Activated CD8-positive, alpha-beta memory T cell treated with anti-CD3 and anti-CD28 coated beads, Interleukin-2, amount 10 ng/mL, durations not matched to agents 7 days and 5 days (primary cell): Measurements from ENCODE around the gene RPL31. TPM values are rescaled to one million over a fixed set of nuclear protein-coding genes. Genes with fewer than 3 reads are reported as not detected.

Experiments
- ATAC-seq: fragments of 150-1000 bp; cut with Tn5 transposase; one replicate; pipeline ENCODE4 v1.10.0; 2021; ENCODE audit warnings: moderate library complexity
- CTCF ChIA-PET: fragments of 350-600 bp; sonication (Branson Sonifier 250); formaldehyde crosslinking; loops from one replicate; lab custom pipeline; 2021; ENCODE audit warnings: antibody characterized with exemption; lab: Charles Lee
- DNase-seq: peaks from one replicate; pipeline ENCODE4 v3.0.0-alpha.2; 2020
- H3K27ac Mint-ChIP-seq: one replicate; pipeline ENCODE4 v1.8.0; 2021; ENCODE audit warnings: mild to moderate bottlenecking, mixed read lengths
- H3K27me3 Mint-ChIP-seq: one replicate; pipeline ENCODE4 v1.8.0; 2021; ENCODE audit warnings: mixed read lengths
- H3K36me3 Mint-ChIP-seq: one replicate; pipeline ENCODE4 v1.8.0; 2021; ENCODE audit warnings: mild to moderate bottlenecking, mixed read lengths
- H3K4me1 Mint-ChIP-seq: one replicate; pipeline ENCODE4 v1.8.0; 2021; ENCODE audit warnings: mixed read lengths
- H3K4me3 Mint-ChIP-seq: one replicate; pipeline ENCODE4 v1.8.0; 2021; ENCODE audit warnings: mild to moderate bottlenecking, moderate library complexity, mixed read lengths
- H3K9me3 Mint-ChIP-seq: one replicate; pipeline ENCODE4 v1.8.0; 2022; ENCODE audit warnings: low read depth, mixed read lengths
- total RNA-seq, 2 experiments: library from RNA; stranded (reverse); gene quantifications; one replicate each; pipeline ENCODE4 v1.2.3, GENCODE V29; 2021

The RPL31 gene
- total RNA-seq, 2 experiments from 2014 or later = 1,012 to 1,324 TPM

DNA sequence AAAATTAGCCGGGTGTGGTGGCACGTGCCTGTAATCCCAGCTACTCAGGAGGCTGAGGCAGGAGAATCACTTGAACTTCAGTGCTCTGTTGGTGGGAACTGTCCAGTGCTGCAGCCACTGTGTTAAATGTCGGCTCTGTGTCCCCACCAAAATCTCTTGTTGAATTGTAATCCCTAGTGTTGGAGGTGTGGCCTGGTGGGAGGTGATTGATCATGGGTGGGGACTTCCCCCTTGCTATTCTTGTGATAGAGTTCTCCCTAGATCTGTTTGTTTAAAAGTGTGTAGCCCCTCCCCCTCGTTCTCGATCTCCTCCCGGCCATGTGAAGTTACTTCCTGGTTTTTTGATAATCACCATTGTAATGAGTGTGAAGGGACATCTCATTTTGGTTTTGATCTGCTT is 9.8 kb upstream of the RPL31 start:
- DNase-seq (no peak), ATAC-seq (no peak)
- no peak overlapping the region for H3K4me3 Mint-ChIP-seq
- no peak overlapping the region for H3K27ac Mint-ChIP-seq
- CTCF ChIA-PET = no interaction called here
- no peaks in the 10 kb centered on the region for H3K4me1 Mint-ChIP-seq
- no peaks in the 10 kb centered on the region for H3K9me3 Mint-ChIP-seq
- no peaks in the 10 kb centered on the region for H3K36me3 Mint-ChIP-seq
- H3K27me3 Mint-ChIP-seq = no peaks in the 10 kb centered on the region

GRCh38 chr2:100993294-100993693 is 8.8 kb upstream of the RPL31 start:
- DNase-seq = no peak
- no peaks in the 10 kb centered on the region for H3K27me3 Mint-ChIP-seq
- CTCF ChIA-PET = no interaction called here
- no peaks in the 10 kb centered on the region for H3K9me3 Mint-ChIP-seq
- no peaks in the 10 kb centered on the region for H3K4me1 Mint-ChIP-seq
- no peak for ATAC-seq
- H3K36me3 Mint-ChIP-seq = no peaks in the 10 kb centered on the region
- no peak overlapping the region for H3K27ac Mint-ChIP-seq
- no peak overlapping the region for H3K4me3 Mint-ChIP-seq

GRCh38 chr2:100995309-100996075 is 6.6 kb upstream of the RPL31 start:
- no peak overlapping the region for H3K4me3 Mint-ChIP-seq
- no peaks in the 10 kb centered on the region for H3K36me3 Mint-ChIP-seq
- ATAC-seq (no peak), DNase-seq (no peak)
- CTCF ChIA-PET = no interaction called here
- H3K9me3 Mint-ChIP-seq = no peaks in the 10 kb centered on the region
- no peak overlapping the region for H3K27ac Mint-ChIP-seq
- H3K4me1 Mint-ChIP-seq = no peaks in the 10 kb centered on the region
- no peaks in the 10 kb centered on the region for H3K27me3 Mint-ChIP-seq

DNA sequence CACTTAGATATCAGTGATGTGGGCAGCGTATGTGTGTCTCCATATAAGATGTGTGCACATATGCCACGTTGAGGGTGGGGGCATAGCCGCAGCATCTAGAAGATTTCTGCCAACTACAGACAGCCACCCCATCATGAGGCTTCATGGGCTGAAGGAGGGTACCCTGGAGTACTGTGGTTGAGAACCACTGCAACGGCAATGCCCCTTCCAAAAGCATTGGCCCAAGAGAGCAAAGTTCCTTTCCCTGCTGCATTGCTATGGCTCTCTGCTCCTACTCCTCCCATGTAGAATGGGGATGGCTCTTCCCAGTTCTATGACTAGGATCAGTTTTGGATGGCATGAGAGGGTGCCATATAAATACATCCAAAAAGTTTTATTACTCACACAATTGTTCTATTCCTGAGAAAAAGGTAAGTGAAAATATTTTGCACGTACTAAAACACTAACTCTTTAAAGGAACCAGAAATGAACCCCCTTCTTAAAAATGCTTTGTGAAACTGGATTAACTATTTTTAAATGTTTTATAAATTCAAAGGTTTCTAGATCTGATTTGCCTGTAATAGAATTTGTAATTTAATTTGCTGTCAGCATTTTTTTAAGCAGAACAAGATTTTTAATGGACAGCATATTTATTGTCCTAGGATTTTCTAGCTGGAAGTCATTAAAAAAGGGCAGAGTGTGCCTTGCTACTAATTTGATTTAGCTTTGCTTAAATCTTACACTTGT is 4.4 kb upstream of the RPL31 start:
- Mint-ChIP-seq H3K27ac (no peak overlapping the region), H3K27me3 (no peaks in the 10 kb centered on the region), H3K9me3 (no peaks in the 10 kb centered on the region), H3K4me1 (peaks cover 7% of the 10 kb centered on the region), H3K4me3 (no peak overlapping the region), H3K36me3 (peaks cover 7% of the 10 kb centered on the region)
- CTCF ChIA-PET = no interaction called here
- DNase-seq (no peak), ATAC-seq (no peak)

DNA sequence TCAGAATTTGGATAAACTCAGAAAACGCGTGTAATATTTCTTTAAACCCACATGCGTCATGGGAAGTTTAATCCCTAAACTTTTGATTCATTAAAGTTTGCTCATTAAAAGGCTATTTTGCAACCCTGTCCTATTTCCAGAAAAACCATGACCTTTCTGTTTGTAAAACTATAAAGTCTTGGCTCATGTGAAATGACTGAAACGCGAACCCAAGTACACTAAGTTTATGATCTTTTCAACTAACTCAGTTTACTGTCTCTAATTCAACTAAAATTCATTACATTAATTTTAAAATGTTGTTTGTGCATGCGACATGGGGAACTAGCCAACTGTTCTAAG is 3.9 kb upstream of the RPL31 start:
- CTCF ChIA-PET = no interaction called here
- Mint-ChIP-seq H3K9me3 (no peaks in the 10 kb centered on the region), H3K27me3 (no peaks in the 10 kb centered on the region), H3K27ac (no peak overlapping the region), H3K4me1 (peaks cover 10% of the 10 kb centered on the region), H3K36me3 (peaks cover 12% of the 10 kb centered on the region), H3K4me3 (no peak overlapping the region)
- no peak for ATAC-seq
- no peak for DNase-seq

DNA sequence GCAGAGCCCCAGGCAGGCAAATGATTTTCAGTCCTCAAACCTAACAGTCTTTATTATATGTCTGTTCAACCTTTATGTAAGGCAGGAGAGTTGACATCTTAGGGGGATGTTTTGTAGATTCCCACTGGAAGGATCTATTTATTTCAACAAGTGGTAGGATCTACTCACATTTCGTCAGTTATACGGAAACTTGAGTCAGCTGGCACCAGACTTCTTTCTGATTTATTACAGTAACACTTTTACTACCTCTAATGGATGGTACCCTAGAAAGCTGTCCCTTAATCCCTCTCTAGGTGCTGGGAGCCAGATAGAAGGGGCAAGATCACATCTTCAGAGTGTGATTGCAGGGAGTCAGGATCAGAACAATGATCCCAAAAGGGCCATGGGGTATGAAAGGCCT is 2.1 kb upstream of the RPL31 start:
- CTCF ChIA-PET = no interaction called here
- DNase-seq (no peak), ATAC-seq (no peak)
- H3K4me1 Mint-ChIP-seq = peaks cover 27% of the 10 kb centered on the region
- no peak overlapping the region for H3K4me3 Mint-ChIP-seq
- no peaks in the 10 kb centered on the region for H3K27me3 Mint-ChIP-seq
- peaks cover 30% of the 10 kb centered on the region for H3K36me3 Mint-ChIP-seq
- H3K9me3 Mint-ChIP-seq = no peaks in the 10 kb centered on the region
- H3K27ac Mint-ChIP-seq = no peak overlapping the region

- Mint-ChIP-seq H3K9me3 (no peaks in the 10 kb centered on the region), H3K4me3 (peak overlapping the region; percentile 97), H3K36me3 (peaks cover 55% of the 10 kb centered on the region), H3K27ac (peak overlapping the region; percentile 94), H3K4me1 (peaks cover 47% of the 10 kb centered on the region), H3K27me3 (no peaks in the 10 kb centered on the region)
- CTCF ChIA-PET = interaction anchor here (0.7 to 3.6 kb wide), 9 partner anchors 10 to 440 kb away, joined by 3 to 24 read pairs (median 3); partner anchors contain the start of genes PDCL3 and RNF149
- peak; percentile 51 for DNase-seq
- ATAC-seq = no peak
Measured at GRCh38 chr2:101002562-101003277, 631 bp downstream of the RPL31 start.

DNA sequence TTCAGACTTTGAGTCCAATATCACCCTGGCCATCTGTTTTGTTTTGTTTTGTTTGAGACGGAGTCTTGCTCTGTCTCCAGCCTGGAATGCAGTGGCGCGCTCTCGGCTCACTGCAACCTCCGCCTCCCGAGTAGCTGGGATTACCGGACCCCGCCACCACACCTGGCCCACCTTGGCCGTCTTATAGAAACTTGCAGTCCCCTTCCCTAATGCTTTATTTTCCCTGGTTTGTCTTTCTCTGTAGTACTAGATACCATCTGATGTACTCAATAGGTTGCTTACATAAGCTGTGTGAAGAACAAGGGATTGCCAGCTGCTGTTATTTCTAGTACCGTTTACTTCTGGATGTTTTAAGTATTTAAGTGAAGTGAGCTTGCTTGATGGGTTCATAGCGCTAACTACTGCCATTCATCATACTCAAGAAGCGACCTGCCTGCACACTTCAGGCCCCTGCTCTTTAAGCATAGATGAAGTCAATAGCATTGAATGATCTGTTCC is 1.2 kb downstream of the RPL31 start:
- H3K36me3 Mint-ChIP-seq = peaks cover 61% of the 10 kb centered on the region
- peak overlapping the region; percentile 97 for H3K4me3 Mint-ChIP-seq
- no peaks in the 10 kb centered on the region for H3K9me3 Mint-ChIP-seq
- DNase-seq = no peak
- H3K27ac Mint-ChIP-seq = peak overlapping the region; percentile 94
- ATAC-seq = no peak
- peaks cover 53% of the 10 kb centered on the region for H3K4me1 Mint-ChIP-seq
- CTCF ChIA-PET = interaction anchor here (0.7 to 3.6 kb wide), 5 partner anchors 10 to 325 kb away, joined by 3 to 24 read pairs (median 3); partner anchors contain the start of gene RNF149
- no peaks in the 10 kb centered on the region for H3K27me3 Mint-ChIP-seq

GRCh38 chr2:101004620-101005325 is 2.7 kb downstream of the RPL31 start:
- ATAC-seq (no peak), DNase-seq (no peak)
- H3K4me3 Mint-ChIP-seq = peak overlapping the region; percentile 97
- CTCF ChIA-PET = interaction anchor here (0.5 to 3.6 kb wide), 3 partner anchors 8 to 447 kb away, joined by 3 to 24 read pairs (median 3); no protein-coding TSS in a partner anchor
- peaks cover 59% of the 10 kb centered on the region for H3K4me1 Mint-ChIP-seq
- no peaks in the 10 kb centered on the region for H3K27me3 Mint-ChIP-seq
- no peaks in the 10 kb centered on the region for H3K9me3 Mint-ChIP-seq
- H3K36me3 Mint-ChIP-seq = peaks cover 64% of the 10 kb centered on the region
- H3K27ac Mint-ChIP-seq = peak overlapping the region; percentile 94

DNA sequence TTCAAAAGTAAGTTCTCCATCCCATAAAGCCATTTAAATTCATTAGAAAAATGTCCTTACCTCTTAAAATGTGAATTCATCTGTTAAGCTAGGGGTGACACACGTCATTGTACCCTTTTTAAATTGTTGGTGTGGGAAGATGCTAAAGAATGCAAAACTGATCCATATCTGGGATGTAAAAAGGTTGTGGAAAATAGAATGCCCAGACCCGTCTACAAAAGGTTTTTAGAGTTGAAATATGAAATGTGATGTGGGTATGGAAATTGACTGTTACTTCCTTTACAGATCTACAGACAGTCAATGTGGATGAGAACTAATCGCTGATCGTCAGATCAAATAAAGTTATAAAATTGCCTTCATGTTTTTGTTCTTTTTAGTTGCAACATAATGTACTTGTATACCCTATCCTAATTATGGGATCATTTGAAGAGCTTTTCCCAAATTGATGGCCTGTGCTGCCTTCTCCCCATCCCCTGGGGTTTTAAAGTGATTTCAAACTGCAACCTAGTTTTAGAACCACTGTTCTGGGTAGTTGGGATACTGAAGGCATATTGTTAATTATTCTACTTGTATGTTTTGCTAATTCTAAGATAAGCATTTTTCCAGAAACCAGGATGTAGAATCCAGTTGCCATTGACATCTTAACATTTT is 4.1 kb downstream of the RPL31 start:
- Mint-ChIP-seq H3K9me3 (no peaks in the 10 kb centered on the region), H3K27me3 (no peaks in the 10 kb centered on the region), H3K4me3 (no peak overlapping the region), H3K4me1 (peaks cover 66% of the 10 kb centered on the region), H3K36me3 (peaks cover 66% of the 10 kb centered on the region), H3K27ac (peak overlapping the region; percentile 61)
- no peak for ATAC-seq
- no peak for DNase-seq
- CTCF ChIA-PET = interaction anchor here (0.7 to 1.3 kb wide), 3 partner anchors 212 to 396 kb away, joined by 3 read pairs; no protein-coding TSS in a partner anchor

DNA sequence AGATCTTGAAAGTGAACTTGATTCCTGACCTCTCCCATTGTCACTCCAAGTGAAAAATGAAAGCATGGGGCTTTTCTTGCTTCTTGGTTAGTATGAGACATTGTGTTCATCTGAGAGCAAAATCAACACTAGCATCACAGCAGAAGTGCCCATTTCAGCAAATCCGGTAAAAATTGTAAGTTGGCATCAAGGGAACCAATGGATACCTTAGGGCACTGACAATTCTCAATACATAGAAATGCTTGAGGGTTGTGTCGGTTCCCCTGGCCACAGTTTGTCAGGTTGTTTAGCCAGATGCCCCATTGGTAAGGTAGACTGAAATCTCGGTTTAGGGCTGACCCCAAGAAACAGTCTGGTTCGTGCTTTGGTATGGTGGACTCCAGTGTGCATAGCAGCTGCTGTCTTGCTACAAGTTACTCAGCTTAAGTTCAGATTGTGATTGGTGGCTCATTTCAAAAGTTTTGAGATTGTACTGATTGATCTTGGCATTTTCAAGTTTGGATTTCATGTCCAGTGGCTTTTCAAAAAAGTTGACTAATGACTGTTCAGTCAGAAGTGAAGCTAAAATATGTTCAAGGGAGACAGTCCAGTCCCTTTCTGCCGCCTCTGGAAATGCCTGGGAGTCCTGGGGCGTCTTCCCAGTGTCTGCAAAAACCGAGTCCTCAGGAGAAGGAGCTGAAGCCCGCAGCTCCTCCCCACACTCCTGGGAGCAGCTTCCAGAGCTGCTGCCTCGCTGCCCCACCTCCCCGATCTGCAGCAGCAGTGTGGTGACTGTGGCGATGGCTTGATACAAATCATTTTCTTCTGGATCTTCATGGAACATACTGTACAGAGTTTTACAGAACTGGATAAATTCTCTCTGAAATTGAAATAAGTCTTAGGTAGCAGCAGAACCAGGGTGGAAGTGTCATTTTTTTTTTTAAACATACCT is 5.6 kb downstream of the RPL31 start:
- peaks cover 69% of the 10 kb centered on the region for H3K4me1 Mint-ChIP-seq
- DNase-seq (no peak), ATAC-seq (no peak)
- H3K4me3 Mint-ChIP-seq = no peak overlapping the region
- CTCF ChIA-PET = no interaction called here
- peak overlapping the region; percentile 64 for H3K27ac Mint-ChIP-seq
- no peaks in the 10 kb centered on the region for H3K9me3 Mint-ChIP-seq
- H3K36me3 Mint-ChIP-seq = peaks cover 68% of the 10 kb centered on the region
- no peaks in the 10 kb centered on the region for H3K27me3 Mint-ChIP-seq

- H3K27ac Mint-ChIP-seq = no peak overlapping the region
- peaks cover 37% of the 10 kb centered on the region for H3K4me1 Mint-ChIP-seq
- DNase-seq (no peak), ATAC-seq (no peak)
- no peak overlapping the region for H3K4me3 Mint-ChIP-seq
- H3K9me3 Mint-ChIP-seq = no peaks in the 10 kb centered on the region
- CTCF ChIA-PET = no interaction called here
- no peaks in the 10 kb centered on the region for H3K27me3 Mint-ChIP-seq
- peaks cover 57% of the 10 kb centered on the region for H3K36me3 Mint-ChIP-seq
Measured at GRCh38 chr2:101011152-101011551, 9.1 kb downstream of the RPL31 start.
